Measurements from ENCODE around the gene MSS51. TPM values are rescaled to one million over a fixed set of nuclear protein-coding genes. Genes with fewer than 3 reads are reported as not detected.

MSS51 gene
- total and polyA plus RNA-seq, 12 donors: 0.90 to 18.1 (median 6.5) TPM

DNA sequence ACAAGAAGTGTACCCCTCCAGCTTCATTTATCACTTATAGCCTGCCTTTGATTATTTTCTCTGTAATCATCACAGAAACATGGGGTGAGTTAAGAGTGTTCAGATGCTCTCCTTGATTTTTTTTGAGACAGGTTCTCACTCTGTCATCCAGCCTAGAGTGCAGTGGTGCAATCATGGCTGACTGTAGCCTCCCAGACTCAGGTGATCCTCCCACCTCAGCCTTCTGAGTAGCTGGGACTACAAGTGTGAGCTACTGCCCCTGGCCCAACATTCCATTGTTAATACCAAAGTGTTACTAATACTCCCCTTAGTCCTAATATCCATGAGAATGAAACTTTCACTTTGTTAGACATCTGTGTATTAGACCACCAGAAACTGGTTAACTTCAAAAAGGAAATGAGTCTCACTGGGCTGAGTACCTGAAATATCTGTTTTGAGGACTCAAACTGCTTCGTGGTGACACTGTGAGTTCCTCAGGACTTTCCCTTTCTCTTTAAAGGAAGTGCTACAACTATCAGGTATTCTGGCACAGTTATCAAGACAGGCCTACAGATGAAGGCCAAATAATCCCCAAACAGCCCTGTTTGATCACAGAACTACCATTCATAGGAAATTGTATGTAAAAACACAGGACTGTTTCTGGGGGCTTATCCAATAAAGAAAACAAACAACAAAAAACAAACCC, 54.2 kb downstream of the MSS51 start:
- Histone ChIP-seq H3K27me3 (no peaks in the 10 kb centered on the region), H3K36me3 (peaks cover 0 to 100% (median 66%) of the 10 kb centered on the region in 9 donors), H3K4me3 (no peak overlapping the region), H3K27ac (no peak overlapping the region), H3K9me3 (no peaks in the 10 kb centered on the region), H3K4me1 (peaks cover 0 to 6% (median 0%) of the 10 kb centered on the region in 9 donors)
- DNase-seq (no peak), ATAC-seq (no peak)
- TF ChIP-seq, protein P1, sequence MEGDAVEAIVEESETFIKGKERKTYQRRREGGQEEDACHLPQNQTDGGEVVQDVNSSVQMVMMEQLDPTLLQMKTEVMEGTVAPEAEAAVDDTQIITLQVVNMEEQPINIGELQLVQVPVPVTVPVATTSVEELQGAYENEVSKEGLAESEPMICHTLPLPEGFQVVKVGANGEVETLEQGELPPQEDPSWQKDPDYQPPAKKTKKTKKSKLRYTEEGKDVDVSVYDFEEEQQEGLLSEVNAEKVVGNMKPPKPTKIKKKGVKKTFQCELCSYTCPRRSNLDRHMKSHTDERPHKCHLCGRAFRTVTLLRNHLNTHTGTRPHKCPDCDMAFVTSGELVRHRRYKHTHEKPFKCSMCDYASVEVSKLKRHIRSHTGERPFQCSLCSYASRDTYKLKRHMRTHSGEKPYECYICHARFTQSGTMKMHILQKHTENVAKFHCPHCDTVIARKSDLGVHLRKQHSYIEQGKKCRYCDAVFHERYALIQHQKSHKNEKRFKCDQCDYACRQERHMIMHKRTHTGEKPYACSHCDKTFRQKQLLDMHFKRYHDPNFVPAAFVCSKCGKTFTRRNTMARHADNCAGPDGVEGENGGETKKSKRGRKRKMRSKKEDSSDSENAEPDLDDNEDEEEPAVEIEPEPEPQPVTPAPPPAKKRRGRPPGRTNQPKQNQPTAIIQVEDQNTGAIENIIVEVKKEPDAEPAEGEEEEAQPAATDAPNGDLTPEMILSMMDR (IDR thresholded peaks at IDR 0.05): no peak
- WGBS, 2 donors: 62 to 79% methylated on average over 1 of the region's 1 CpG
- intact Hi-C loops (cut with DNase I): no loop called here

DNA sequence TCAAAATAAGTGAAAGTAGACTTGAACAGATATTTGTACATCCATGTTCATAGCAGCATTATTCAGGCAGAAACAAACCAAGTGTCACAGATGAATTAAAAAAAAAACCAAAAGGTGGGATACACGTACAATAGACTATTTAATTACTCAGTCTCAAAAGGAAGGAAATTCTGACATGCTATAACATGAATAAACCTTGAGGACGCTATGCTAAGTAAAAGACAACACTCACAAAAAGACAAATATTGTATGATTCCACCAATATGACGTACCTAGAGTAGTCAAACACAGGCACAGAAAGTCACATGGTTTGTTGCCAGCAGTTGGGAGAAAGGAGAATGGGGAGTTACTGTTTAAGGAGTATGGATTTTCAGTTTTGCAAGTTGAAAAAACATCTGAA, 56.7 kb downstream of the MSS51 start:
- Histone ChIP-seq H3K36me3 (peaks cover 0 to 100% (median 48%) of the 10 kb centered on the region in 9 donors), H3K4me3 (no peak overlapping the region), H3K4me1 (peaks cover 0 to 6% (median 0%) of the 10 kb centered on the region in 9 donors), H3K9me3 (no peaks in the 10 kb centered on the region), H3K27ac (no peak overlapping the region), H3K27me3 (no peaks in the 10 kb centered on the region)
- TF ChIP-seq, protein P1 (IDR thresholded peaks at IDR 0.05): no peak
- DNase-seq: no peak
- 65 to 89% methylated on average over 3 of the region's 3 CpGs for WGBS, 2 donors
- ATAC-seq: no peak
- intact Hi-C loops (cut with DNase I): no loop called here

Other genes with a start within 250 kb of the MSS51 start
- gene DNAJC9, start 186.3 kb downstream of the MSS51 start, total RNA-seq: 10 to 100 TPM in 1 of 10 donors, 1 to 10 TPM in 9; 5.6 to 11.2 (median 7.5) TPM
- 1 to 10 TPM; 6.8 to 9.9 TPM for gene DNAJC9, start 186.3 kb downstream of the MSS51 start, polyA plus RNA-seq
- 100 to 1,000 TPM in 9 of 10 donors, 10 to 100 TPM in 1; 95.5 to 115 (median 106) TPM for gene MRPS16, start 180.9 kb downstream of the MSS51 start, total RNA-seq
- 10 to 100 TPM; 65.4 to 88.5 TPM for gene MRPS16, start 180.9 kb downstream of the MSS51 start, polyA plus RNA-seq
- gene CFAP70, start 74.7 kb downstream of the MSS51 start, total RNA-seq: 1 to 10 TPM in 9 of 10 donors, under 1 TPM in 1; 0.87 to 3.9 (median 1.9) TPM
- gene CFAP70, start 74.7 kb downstream of the MSS51 start, polyA plus RNA-seq: 1 to 10 TPM in 1 of 2 donors, under 1 TPM in 1; 0.25 to 5.4 TPM
- 100 to 1,000 TPM; 104 to 163 (median 149) TPM for gene ANXA7, start 19.5 kb downstream of the MSS51 start, total RNA-seq
- 10 to 100 TPM; 33.4 to 69.7 TPM for gene ANXA7, start 19.5 kb downstream of the MSS51 start, polyA plus RNA-seq
- gene PPP3CB, start 62.5 kb upstream of the MSS51 start, total RNA-seq: 10 to 100 TPM; 52.5 to 78.6 (median 64.5) TPM
- 10 to 100 TPM; 34.4 to 36.6 TPM for gene PPP3CB, start 62.5 kb upstream of the MSS51 start, polyA plus RNA-seq
- gene USP54, start 157.8 kb upstream of the MSS51 start, total RNA-seq: 10 to 100 TPM; 14.5 to 34.5 (median 19.4) TPM
- gene USP54, start 157.8 kb upstream of the MSS51 start, polyA plus RNA-seq: 10 to 100 TPM in 1 of 2 donors, 1 to 10 TPM in 1; 7.9 to 16.3 TPM
- gene MYOZ1, start 207.9 kb upstream of the MSS51 start, total RNA-seq: 1 to 10 TPM in 5 of 10 donors, under 1 TPM in 5; 0.41 to 3.4 (median 0.98) TPM
- under 1 TPM; 0.51 to 0.54 TPM for gene MYOZ1, start 207.9 kb upstream of the MSS51 start, polyA plus RNA-seq
- gene SYNPO2L, start 222.5 kb upstream of the MSS51 start, total RNA-seq: 100 to 1,000 TPM; 120 to 833 (median 469) TPM
- gene SYNPO2L, start 222.5 kb upstream of the MSS51 start, polyA plus RNA-seq: 100 to 1,000 TPM in 1 of 2 donors, 10 to 100 TPM in 1; 61.6 to 147 TPM

All from heart right ventricle (tissue), 16 donors.